PFSK-1 (cell line): Measurements from ENCODE around the gene SLC28A1.

Source experiments
- POLR2AphosphoS5 ChIP-seq: IDR thresholded peaks from 2 replicates; pipeline ENCODE4 v1.6.1; 2012; ENCODE audit warnings: low read depth, mild to moderate bottlenecking, control low read depth, low read length, moderate library complexity
- REST ChIP-seq, 2 experiments: IDR thresholded peaks; 2 replicates each; pipeline versions ENCODE4 v1.6.1 to v1.8.0; 2011 to 2012; ENCODE audit warnings: low read depth in 2 of 2, low read length in 2 of 2, control low read depth in 1 of 2, inconsistent platforms in 1 of 2, mild to moderate bottlenecking in 1 of 2, moderate library complexity in 1 of 2; ENCODE audit not compliant: insufficient read depth in 1 of 2
- SIN3A ChIP-seq: IDR thresholded peaks from 2 replicates; pipeline ENCODE4 v1.6.1; 2012; ENCODE audit warnings: mild to moderate bottlenecking, low read length, moderate library complexity, borderline replicate concordance; ENCODE audit not compliant: insufficient read depth

- TF ChIP-seq POLR2AphosphoS5 (no peak), REST (IDR thresholded peaks at IDR 0.05; ENCODE audit: insufficient read depth in 1 of 2, low read depth in 2 of 2, low read length in 2 of 2) (no peak), SIN3A (no peak)
These were observed 13.0 kb upstream of the SLC28A1 start for GRCh38 chr15:84871428-84871985.
